CD4-positive, alpha-beta T cell treated with Interleukin-4 for 1 hour (primary cell): ENCODE measurements around the gene SLIT1.

Experiments used
- DNase-seq, 2 donors: peaks; one replicate each; pipeline ENCODE4 v3.0.0-alpha.2; 2020 to 2022

The SLIT1 gene

GRCh38 chr10:97060441-97061084 lies 125.2 kb downstream of the SLIT1 start:
- no peak for DNase-seq

GRCh38 chr10:97059872-97060205 lies 125.9 kb downstream of the SLIT1 start:
- DNase-seq = no peak

- DNase-seq = no peak
Observed at GRCh38 chr10:97059006-97059871, 126.5 kb downstream of the SLIT1 start.

DNA sequence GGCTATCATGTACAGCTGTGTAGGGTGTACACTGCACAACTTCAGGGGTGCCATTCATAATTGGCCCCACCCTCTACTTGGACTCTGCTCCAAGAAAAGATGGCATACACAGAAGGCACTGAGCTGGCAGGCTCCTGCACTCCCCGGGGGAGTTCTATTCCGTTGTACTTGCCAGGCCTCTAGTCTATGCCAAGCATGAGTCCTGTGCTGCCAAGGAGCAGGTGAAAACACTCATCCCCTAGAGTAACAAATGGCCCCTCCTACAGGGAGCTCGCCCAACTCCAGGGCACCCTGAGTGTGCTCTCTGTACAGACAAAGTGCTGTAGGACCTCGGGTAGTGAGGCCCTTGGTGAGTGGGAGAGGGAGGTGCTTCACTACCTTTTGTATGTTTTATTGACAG lies 127.2 kb downstream of the SLIT1 start:
- DNase-seq = no peak

- DNase-seq = no peak
Observed at GRCh38 chr10:97057491-97058235, 128.1 kb downstream of the SLIT1 start.

DNA sequence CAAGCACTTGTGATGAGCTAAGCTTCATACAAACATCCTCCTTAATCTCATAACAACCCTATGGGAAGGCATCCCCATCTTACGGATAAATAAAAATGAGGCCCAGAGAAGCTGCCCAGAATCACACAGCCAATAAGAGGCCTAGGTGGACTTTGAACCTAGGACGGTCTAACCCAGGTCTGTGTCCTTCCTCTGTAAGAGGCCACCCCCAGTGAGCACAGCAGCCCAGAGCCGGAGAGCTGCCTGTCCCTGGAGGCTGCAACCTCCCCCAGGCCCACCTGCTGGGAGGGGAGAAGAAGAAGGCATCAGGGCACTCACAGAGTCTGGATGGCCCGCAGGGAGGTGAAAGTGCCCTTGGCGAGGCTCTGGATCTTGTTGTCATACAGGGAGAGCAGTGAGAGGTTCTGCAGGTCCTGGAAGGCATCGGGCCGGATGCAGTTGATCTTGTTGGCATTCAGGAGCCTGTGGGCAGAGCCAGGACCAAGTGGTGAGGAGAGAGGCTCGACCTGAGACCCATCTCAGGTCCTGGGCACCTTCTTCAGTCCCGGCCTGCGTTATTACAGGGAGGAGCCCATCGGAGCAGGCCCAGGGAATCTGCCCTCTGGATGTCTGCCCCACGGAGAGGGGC lies 129.6 kb downstream of the SLIT1 start:
- no peak for DNase-seq

DNA sequence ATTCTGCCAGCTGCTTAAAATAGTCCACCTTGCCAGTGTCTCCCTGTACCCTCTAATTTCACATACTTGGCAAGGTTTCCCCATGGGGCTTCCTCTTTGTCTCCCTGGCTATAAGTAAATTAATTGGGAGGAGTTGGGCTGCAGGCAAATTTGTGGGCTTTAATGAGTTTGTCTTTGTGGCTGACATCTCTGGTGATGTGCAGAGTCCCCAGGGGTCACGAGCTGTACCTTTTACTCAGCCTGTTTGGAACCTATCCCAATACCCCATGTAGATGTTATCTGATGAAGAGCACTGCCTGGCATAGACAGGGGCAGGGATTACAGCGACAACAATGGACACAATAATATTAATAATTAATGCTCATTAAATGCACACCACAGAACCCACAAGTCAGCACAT lies 132.5 kb downstream of the SLIT1 start:
- DNase-seq = no peak

GRCh38 chr10:97050956-97051496 lies 134.7 kb downstream of the SLIT1 start:
- no peak for DNase-seq

- DNase-seq = no peak
Observed at GRCh38 chr10:97050205-97050745, 135.5 kb downstream of the SLIT1 start.

GRCh38 chr10:97049670-97050069 lies 136.1 kb downstream of the SLIT1 start:
- DNase-seq = no peak

GRCh38 chr10:97048649-97049427 lies 136.9 kb downstream of the SLIT1 start:
- DNase-seq = no peak

GRCh38 chr10:97047788-97048187 lies 138.0 kb downstream of the SLIT1 start:
- no peak for DNase-seq

GRCh38 chr10:97047083-97047736 lies 138.5 kb downstream of the SLIT1 start:
- DNase-seq = no peak

- DNase-seq = no peak
Observed at GRCh38 chr10:97046456-97047082, 139.2 kb downstream of the SLIT1 start.

GRCh38 chr10:97043563-97043855 lies 142.2 kb downstream of the SLIT1 start:
- DNase-seq = no peak

GRCh38 chr10:97042716-97043562 lies 142.8 kb downstream of the SLIT1 start:
- DNase-seq = no peak

GRCh38 chr10:97042081-97042480 lies 143.7 kb downstream of the SLIT1 start:
- DNase-seq = no peak

DNA sequence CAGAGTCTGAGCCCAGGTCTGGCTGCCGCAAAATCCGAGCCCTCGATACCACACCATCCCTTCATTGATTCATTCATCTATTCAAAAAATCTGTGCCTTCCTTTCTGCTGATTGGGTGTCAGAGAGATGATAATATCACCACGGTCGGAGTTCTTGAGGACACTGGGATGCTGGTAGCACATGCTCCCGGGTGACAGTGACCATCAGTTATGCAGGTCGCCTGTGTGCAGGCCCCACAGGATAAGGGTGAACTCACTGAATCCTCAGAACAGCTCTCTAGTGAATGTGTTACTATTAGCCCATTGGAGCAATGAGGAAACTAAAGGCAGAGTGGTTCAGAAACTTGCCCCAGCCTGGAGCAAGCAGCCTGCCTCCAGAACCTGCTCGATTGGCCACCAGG lies 145.1 kb downstream of the SLIT1 start:
- DNase-seq = no peak

DNA sequence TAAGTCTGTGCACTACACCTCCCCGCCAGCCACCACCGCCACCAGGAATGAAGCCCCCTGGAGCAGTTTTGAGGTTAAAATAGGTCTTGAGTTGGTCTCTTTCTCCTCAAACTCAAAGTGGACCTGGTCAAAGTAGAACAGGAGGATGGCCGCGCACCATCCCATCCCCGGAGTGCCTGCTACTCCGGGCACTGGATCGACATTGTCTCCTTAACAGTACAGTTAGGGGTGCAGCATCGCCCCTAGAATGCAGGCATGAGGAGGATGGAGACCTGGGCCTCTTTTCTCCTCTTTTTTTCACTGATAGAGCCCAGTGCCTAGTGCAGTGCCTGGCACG lies 145.5 kb downstream of the SLIT1 start:
- no peak for DNase-seq

DNA sequence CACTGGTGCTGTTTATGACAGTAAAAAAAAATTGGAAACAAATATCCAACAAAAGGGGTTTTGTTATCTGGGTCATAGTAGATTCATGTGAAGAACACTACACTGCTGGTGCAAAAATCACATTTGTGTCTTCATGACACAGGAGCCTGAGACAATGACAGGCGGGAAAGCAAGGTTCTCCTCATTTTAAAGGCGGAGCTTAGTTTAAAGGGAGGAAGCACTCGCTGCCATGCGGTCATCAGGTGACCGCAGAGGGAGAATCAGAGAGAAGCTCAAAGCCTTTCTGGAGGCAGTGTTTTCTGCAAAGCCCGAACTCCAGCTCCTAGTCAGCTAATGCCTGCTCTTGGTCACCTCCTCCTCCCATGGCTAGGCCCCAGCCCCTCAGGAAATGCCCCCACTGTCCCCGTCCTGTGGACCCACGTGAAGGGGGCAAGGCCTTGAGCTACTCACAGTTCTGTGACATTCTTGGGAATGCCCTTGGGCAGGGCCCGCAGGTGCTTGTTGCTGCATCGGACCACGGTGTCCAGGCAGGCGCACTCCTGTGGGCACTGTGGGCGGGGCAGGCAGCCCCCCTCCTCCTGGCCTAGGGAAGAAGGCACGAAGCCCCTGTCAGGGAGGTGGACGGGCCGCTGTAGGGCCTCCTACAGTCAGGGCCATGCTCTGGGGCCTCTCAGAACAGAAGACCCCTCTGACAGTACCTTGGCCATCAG lies 146.1 kb downstream of the SLIT1 start:
- DNase-seq = no peak
